ENCODE data around the gene THRB.

DNA sequence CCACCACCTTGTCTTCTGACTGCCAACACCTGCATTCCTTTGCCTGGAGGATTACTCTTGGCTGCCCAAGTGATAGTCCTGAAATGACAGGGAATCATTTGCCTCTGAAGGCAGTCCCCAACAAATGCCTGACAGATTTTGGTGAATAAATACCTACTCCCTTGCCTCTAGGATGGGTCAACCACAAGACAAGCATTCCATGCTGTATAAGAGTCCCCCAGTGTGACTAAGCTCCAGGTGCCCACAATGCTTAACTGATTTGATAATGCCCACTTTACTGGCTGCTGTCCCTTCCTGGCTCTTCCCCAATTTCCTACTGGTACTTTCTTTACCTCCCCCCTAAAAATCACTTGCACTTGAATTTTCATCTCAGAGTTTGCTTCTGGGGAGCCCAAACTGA is 14.8 kb downstream of the THRB start:
- no peak for TF ChIP-seq CTCF (IDR thresholded peaks at IDR 0.05)
- no peak for TF ChIP-seq POLR2A (IDR thresholded peaks at IDR 0.05)

Measured in esophagus squamous epithelium (tissue), 4 donors.